Left lung (tissue), 10 donors: Measurements from ENCODE around the gene BUB1B. TPM values are rescaled to one million over a fixed set of nuclear protein-coding genes. Genes with fewer than 3 reads are reported as not detected.
A peak's percentile ranks its signal among the peaks of the same experiment; 100 is the strongest.

Source experiments
- ATAC-seq: fragments of 200-7000 bp; cut with Tn5 transposase; one replicate; pipeline ENCODE4 v1.9.1; 2020; ENCODE audit warnings: moderate library complexity
- DNase-seq, 4 donors: peaks; one replicate each; pipeline ENCODE4 v3.0.0-alpha.2; 2013 to 2020
- H3K27ac ChIP-seq, 2 donors: fragments of 200-600 bp; sonication (generic) in 1 of 2; one replicate each; pipeline versions ENCODE4 v1.5.0 to v1.8.0; 2020 to 2021
- H3K27me3 ChIP-seq, 2 donors: fragments of 200-600 bp; sonication (generic) in 1 of 2; one replicate each; pipeline versions ENCODE4 v1.5.0 to v1.8.0; 2020 to 2021
- H3K36me3 ChIP-seq, 2 donors: fragments of 200-600 bp; sonication (generic) in 1 of 2; one replicate each; pipeline versions ENCODE4 v1.5.0 to v1.8.0; 2020 to 2021
- H3K4me1 ChIP-seq, 2 donors: fragments of 200-600 bp; one replicate each; pipeline ENCODE4 v1.8.0; 2021
- H3K4me3 ChIP-seq, 2 donors: fragments of 200-600 bp; sonication (generic) in 1 of 2; one replicate each; pipeline versions ENCODE4 v1.5.0 to v1.8.0; 2020 to 2021; ENCODE audit warnings: mild to moderate bottlenecking in 1 of 2
- H3K9me3 ChIP-seq, 2 donors: fragments of 200-600 bp; sonication (generic) in 1 of 2; one replicate each; pipeline versions ENCODE4 v1.5.0 to v1.8.0; 2020 to 2021
- CTCF ChIP-seq, 2 donors: fragments of 200-600 bp; sonication (generic) in 1 of 2; IDR thresholded peaks; one replicate each; pipeline versions ENCODE4 v1.5.0 to v1.8.0; 2021; ENCODE audit warnings: antibody characterized with exemption in 2 of 2
- intact Hi-C, 2 donors: fragments of 100-400 bp; cut with DNase I; formaldehyde crosslinking; loops; one replicate each; pipeline versions ENCODE4 v1.11.2 to v1.14.2; 2022
- polyA plus RNA-seq, 6 donors: library from polyadenylated mRNA; unstranded; fragments of 120-200 nt; gene quantifications; one replicate each; pipeline ENCODE4 v1.2.1, GENCODE V29; 2013; ENCODE audit not compliant: insufficient read length in 6 of 6
- total RNA-seq, 2 donors: library from RNA; stranded (reverse); fragmentation: NEBNext Ultra II Directional; extraction: Animal tissue kit (Norgen Biotek cat#: 25700); gene quantifications; one replicate each; pipeline ENCODE4 v1.2.1, GENCODE V29; 2021
- donor health status: DM: no; HTN: yes; CAD: no.
- donor health status: DM: no; HTN: no; CAD: no.

BUB1B gene
- total and polyA plus RNA-seq, 8 donors: 4.6 to 54.5 (median 25.9) TPM

GRCh38 chr15:40251486-40252140, 90.7 kb downstream of the BUB1B start:
- intact Hi-C loops: no loop called here
- no peak overlapping the region for H3K27ac ChIP-seq
- peaks cover 7 to 28% of the 10 kb centered on the region in 2 donors for H3K27me3 ChIP-seq

DNA sequence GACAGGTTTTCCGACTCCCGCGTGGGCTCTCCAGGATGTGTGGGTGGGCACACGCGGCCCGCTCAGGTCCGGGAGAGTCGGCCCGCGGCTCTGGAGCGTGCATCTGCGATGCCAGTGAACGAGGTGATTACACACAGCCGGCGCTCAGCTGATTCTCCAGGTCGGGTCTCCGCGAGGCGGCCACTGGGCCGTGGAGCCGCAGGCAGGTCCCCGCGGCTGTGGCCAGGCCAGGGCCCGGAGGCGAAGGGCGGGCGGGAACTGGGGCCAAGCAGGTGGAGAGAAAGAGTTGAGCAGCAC, 91.2 kb downstream of the BUB1B start:
- no peak for DNase-seq
- Histone ChIP-seq H3K4me3 (peak overlapping the region; percentile 43 to 54), H3K27ac (no peak overlapping the region), H3K36me3 (no peaks in the 10 kb centered on the region), H3K9me3 (no peaks in the 10 kb centered on the region), H3K4me1 (peaks cover 8 to 22% of the 10 kb centered on the region in 2 donors), H3K27me3 (peaks cover 7 to 28% of the 10 kb centered on the region in 2 donors)
- intact Hi-C loops: no loop called here
- ATAC-seq: peak; percentile 27
- no peak for TF ChIP-seq CTCF (IDR thresholded peaks at IDR 0.05)

More at GRCh38 chr15:40251486-40252140, 90.7 kb downstream of the BUB1B start:
- no peak for TF ChIP-seq CTCF (IDR thresholded peaks at IDR 0.05)
- Histone ChIP-seq H3K4me1 (peaks cover 8 to 22% of the 10 kb centered on the region in 2 donors), H3K4me3 (peak overlapping the region; percentile 43 to 54), H3K36me3 (no peaks in the 10 kb centered on the region), H3K9me3 (no peaks in the 10 kb centered on the region)
- ATAC-seq: no peak
- peak in 1 of 4 donors; percentile 17 for DNase-seq

DNA sequence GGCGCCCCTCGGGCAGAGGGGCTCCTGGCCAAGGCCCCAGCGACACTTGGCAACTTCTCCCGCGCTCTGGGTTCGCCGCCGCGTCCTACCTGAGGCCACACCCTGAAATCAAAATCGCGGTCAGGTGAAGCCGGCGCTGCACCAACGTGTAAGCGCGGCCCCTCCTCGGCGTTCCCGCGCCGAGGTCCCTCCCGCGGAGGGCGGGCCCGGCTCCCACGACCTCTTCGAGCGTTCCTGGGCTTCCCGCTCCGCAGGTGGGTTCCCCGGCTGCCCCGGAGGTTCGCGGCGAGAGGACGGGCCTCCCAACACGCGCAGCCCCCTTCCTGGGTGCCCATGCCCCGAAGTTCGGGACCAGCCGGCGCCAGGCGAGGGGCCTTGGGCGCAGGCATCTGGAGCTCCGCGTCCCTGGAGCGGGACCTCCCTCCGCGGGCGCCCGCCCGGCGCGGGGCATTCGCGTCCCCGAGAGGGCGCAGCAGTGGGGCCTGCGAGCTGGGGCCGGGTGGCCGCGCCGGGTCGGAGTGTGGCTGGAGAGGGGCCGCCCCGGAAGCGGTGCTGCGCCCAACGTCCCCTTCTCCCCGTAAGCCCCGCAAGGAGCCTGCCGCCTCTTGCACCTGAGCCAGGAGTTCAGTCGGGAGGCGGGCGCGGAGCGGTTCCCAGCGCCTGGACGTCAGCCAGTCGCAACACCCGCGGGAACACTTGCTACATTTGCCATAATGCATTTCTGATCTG, 91.7 kb downstream of the BUB1B start:
- Histone ChIP-seq H3K27ac (peak overlapping the region in 1 of 2 donors; percentile 28), H3K36me3 (no peaks in the 10 kb centered on the region), H3K4me3 (peak overlapping the region; percentile 43 to 54), H3K27me3 (peaks cover 7 to 28% of the 10 kb centered on the region in 2 donors), H3K9me3 (no peaks in the 10 kb centered on the region), H3K4me1 (peaks cover 8 to 22% of the 10 kb centered on the region in 2 donors)
- no peak for TF ChIP-seq CTCF (IDR thresholded peaks at IDR 0.05)
- peak in 3 of 4 donors; percentile 63 to 87 (median 66) for DNase-seq
- ATAC-seq: peak; percentile 93
- intact Hi-C loops: no loop called here

GRCh38 chr15:40253167-40253790, 92.4 kb downstream of the BUB1B start:
- peak; percentile 44 for ATAC-seq
- peaks cover 8 to 22% of the 10 kb centered on the region in 2 donors for H3K4me1 ChIP-seq
- no peaks in the 10 kb centered on the region for H3K9me3 ChIP-seq
- peaks cover 7 to 28% of the 10 kb centered on the region in 2 donors for H3K27me3 ChIP-seq
- TF ChIP-seq CTCF (IDR thresholded peaks at IDR 0.05): no peak
- peak overlapping the region; percentile 43 to 54 for H3K4me3 ChIP-seq
- peak in 1 of 4 donors; percentile 69 for DNase-seq
- intact Hi-C loops: no loop called here
- H3K36me3 ChIP-seq: no peaks in the 10 kb centered on the region
- H3K27ac ChIP-seq: no peak overlapping the region

DNA sequence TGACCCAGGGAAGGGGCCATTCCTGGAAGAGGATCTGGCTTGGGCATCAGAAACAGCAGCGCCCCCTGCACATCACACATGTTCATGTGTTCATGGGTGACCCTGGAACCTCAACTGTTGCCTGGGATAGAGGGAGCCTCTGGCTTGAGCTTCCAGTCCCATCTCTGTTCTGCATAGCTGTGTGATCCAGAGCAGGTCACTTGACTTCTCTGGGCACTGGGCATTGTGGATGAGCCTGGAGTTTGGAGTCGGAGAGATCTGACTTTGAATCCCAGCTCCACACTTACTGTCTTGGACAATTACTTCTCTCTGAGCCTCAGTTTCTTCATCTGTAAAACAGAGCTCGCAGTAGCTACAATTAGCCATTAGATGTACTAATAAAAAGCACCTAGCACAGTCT, 93.6 kb downstream of the BUB1B start:
- Histone ChIP-seq H3K27ac (no peak overlapping the region), H3K9me3 (no peaks in the 10 kb centered on the region), H3K36me3 (no peaks in the 10 kb centered on the region), H3K4me3 (no peak overlapping the region), H3K4me1 (peaks cover 8 to 22% of the 10 kb centered on the region in 2 donors), H3K27me3 (peaks cover 7 to 28% of the 10 kb centered on the region in 2 donors)
- intact Hi-C loops: no loop called here
- ATAC-seq: no peak
- peak in 1 of 4 donors; percentile 16 for DNase-seq
- no peak for TF ChIP-seq CTCF (IDR thresholded peaks at IDR 0.05)
